ENCODE data around the gene ABCB11. TPM values are rescaled to one million over a fixed set of nuclear protein-coding genes. Genes with fewer than 3 reads are reported as not detected.

ABCB11 gene
- total RNA-seq, 1 experiment from 2014 or later: 0.66 TPM

Other genes with a start within 250 kb of the ABCB11 start
- not detected in 2 replicates for gene NOSTRIN, start 228.7 kb downstream of the ABCB11 start, total RNA-seq (2014; rRNA removed; shearing (Covaris generic))
- gene SPC25, start 140.9 kb downstream of the ABCB11 start, total RNA-seq (2014; rRNA removed; shearing (Covaris generic)): 11.9 and 13.9 TPM in 2 replicates
- gene G6PC2, start 130.0 kb downstream of the ABCB11 start, total RNA-seq (2014; rRNA removed; shearing (Covaris generic)): not detected in 2 replicates
- gene DHRS9, start 38.2 kb upstream of the ABCB11 start, total RNA-seq (2014; rRNA removed; shearing (Covaris generic)): not detected in 2 replicates

Measured in H7 (cell line).